Thoracic aorta (tissue), 2 donors: ENCODE measurements around the gene ODAD3. TPM values are rescaled to one million over a fixed set of nuclear protein-coding genes. Genes with fewer than 3 reads are reported as not detected.
"Not testable (repeated sequence)": the region's sequence is repeated elsewhere in the genome, so short reads cannot be mapped to it uniquely, and the experiment has no call there.

Experiments
- ATAC-seq: fragments of 150-250 bp; one replicate; pipeline ENCODE4 v1.8.0; 2017; ENCODE audit warnings: low read depth; ENCODE audit not compliant: insufficient number of reproducible peaks, low FRiP score
- DNase-seq: peaks from one replicate; pipeline ENCODE4 v3.0.0-alpha.2; 2020; ENCODE audit warnings: low spot score
- H3K27ac ChIP-seq, 2 donors: fragments of 200-600 bp; sonication (generic); 1 replicate in 1 of 2; 2 replicates in 1 of 2; pipeline ENCODE4 v1.5.1; 2016; ENCODE audit warnings: mild to moderate bottlenecking in 2 of 2, moderate library complexity in 2 of 2
- H3K27me3 ChIP-seq: fragments of 200-600 bp; sonication (generic); replicated peaks from 2 replicates; pipeline ENCODE4 v1.6.0; 2016; ENCODE audit warnings: mild to moderate bottlenecking; ENCODE audit not compliant: insufficient read depth
- H3K36me3 ChIP-seq: fragments of 200-600 bp; sonication (generic); one replicate; pipeline ENCODE4 v1.5.1; 2016
- H3K4me1 ChIP-seq, 2 donors: fragments of 200-600 bp; sonication (generic); 1 replicate in 1 of 2; 2 replicates in 1 of 2; pipeline versions ENCODE4 v1.5.1 to v1.6.0; 2016; ENCODE audit warnings: low read depth in 2 of 2, mild to moderate bottlenecking in 1 of 2; ENCODE audit not compliant: control insufficient read depth in 1 of 2
- H3K4me3 ChIP-seq: fragments of 200-600 bp; sonication (generic); 2 replicates; pipeline ENCODE4 v1.5.1; 2016; ENCODE audit warnings: mild to moderate bottlenecking
- H3K9me3 ChIP-seq: fragments of 200-600 bp; sonication (generic); 2 replicates; pipeline ENCODE4 v1.5.1; 2016
- CTCF ChIP-seq: fragments of 200-600 bp; sonication (generic); IDR thresholded peaks from one replicate; pipeline ENCODE4 v1.5.1; 2019; ENCODE audit warnings: antibody characterized with exemption
- total RNA-seq, 2 donors: library from RNA; depleted of rRNA; stranded (reverse); fragments of >200 nt; gene quantifications; one replicate each; pipeline versions ENCODE4 v1.1.0 to v1.2.3, GENCODE V29; 2016

Gene ODAD3
- total RNA-seq, 2 donors from 2014 or later: 0.35 to 2.0 TPM

DNA sequence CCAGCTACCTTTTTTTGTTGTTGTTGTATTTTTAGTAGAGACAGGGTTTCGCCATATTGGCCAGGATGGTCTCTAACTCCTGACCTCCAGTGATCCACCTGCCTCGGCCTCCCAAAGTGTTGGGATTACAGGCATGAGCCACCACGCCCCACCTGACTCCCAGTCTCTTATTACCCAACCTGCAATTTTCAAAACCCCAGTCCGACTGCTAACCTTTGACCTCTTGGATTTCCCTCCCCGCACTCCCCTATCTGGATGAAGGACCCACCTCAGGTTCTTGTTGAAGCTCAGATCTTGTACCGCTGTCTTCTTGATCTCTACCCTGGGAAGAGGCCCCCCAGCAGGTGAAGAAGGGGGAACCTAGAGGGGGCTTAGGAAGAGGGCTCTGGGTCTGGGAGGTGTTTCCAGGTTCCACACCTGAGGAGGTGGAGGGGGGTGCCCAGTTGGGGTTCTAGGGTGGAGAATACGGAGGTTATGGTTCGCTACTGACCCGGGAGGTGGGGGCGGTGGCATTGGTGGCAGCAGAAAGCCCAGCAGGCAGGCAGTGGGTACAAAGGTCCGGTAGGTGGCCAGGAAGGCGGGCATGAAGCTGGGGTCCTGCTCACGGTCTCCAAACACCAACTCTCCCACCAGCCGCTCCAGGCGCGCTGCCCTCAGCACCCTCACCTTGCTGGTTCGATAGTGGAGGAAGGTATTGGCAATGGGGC lies 18.4 kb downstream of the ODAD3 start:
- H3K27ac ChIP-seq: no peak overlapping the region
- peaks cover 6 to 26% of the 10 kb centered on the region in 2 donors for H3K4me1 ChIP-seq
- H3K36me3 ChIP-seq: no peaks in the 10 kb centered on the region
- H3K27me3 ChIP-seq: peaks cover 7% of the 10 kb centered on the region
- no peaks in the 10 kb centered on the region for H3K9me3 ChIP-seq
- no peak for TF ChIP-seq CTCF
- H3K4me3 ChIP-seq: no peak overlapping the region
- ATAC-seq: no peak
- DNase-seq: no peak

DNA sequence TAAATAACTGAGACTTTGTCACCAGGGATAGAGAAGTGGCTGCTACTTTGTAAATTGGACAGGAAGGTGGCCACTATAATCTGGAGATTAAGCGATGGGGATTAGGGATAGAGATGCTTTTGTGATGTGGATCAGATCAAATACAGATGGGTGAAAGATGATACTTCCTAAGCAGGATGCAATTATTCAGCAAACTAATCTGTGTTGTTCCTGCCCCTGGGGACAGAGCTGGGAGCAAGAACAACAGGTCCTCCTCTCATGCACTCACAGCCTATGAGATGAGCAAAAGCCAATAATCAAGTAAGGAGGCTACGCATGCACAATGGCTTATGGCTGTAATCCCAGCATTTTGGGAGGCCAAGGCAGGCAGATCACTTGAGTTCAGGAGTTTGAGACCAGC lies 20.4 kb downstream of the ODAD3 start:
- no peaks in the 10 kb centered on the region for H3K27me3 ChIP-seq
- no peak for TF ChIP-seq CTCF
- peaks cover 0 to 11% of the 10 kb centered on the region in 2 donors for H3K4me1 ChIP-seq
- no peak overlapping the region for H3K27ac ChIP-seq
- no peak for ATAC-seq
- H3K4me3 ChIP-seq: no peak overlapping the region
- no peaks in the 10 kb centered on the region for H3K9me3 ChIP-seq
- DNase-seq: no peak
- no peaks in the 10 kb centered on the region for H3K36me3 ChIP-seq

DNA sequence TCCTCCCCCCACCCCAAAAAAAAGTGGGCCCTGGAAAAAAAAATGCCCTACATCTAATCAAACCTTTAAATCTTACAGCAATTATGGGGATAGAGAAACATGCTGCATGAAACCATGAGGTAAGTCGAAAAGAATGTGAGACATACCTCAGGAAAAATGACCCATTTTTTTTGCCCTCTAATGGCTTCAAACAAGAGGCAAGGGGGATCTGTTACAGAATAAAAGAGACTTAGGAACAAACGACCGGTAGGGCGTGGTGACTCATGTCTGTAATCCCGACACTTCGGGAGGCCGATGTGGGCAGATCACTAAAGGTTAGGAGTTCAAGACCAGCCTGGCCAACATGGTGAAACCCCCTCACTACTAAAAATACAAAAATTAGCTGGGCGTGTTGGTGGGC lies 24.2 kb downstream of the ODAD3 start:
- no peaks in the 10 kb centered on the region for H3K9me3 ChIP-seq
- H3K27me3 ChIP-seq: no peaks in the 10 kb centered on the region
- no peak overlapping the region for H3K27ac ChIP-seq
- no peak for DNase-seq
- no peaks in the 10 kb centered on the region for H3K36me3 ChIP-seq
- H3K4me1 ChIP-seq: no peaks in the 10 kb centered on the region
- no peak for TF ChIP-seq CTCF
- no peak overlapping the region for H3K4me3 ChIP-seq
- no peak for ATAC-seq

- H3K9me3 ChIP-seq: no peaks in the 10 kb centered on the region
- no peak for TF ChIP-seq CTCF
- no peak overlapping the region for H3K27ac ChIP-seq
- H3K4me3 ChIP-seq: no peak overlapping the region
- H3K36me3 ChIP-seq: no peaks in the 10 kb centered on the region
- H3K27me3 ChIP-seq: no peaks in the 10 kb centered on the region
- DNase-seq (no peak), ATAC-seq (no peak)
- H3K4me1 ChIP-seq: no peaks in the 10 kb centered on the region
These were observed 26.3 kb downstream of the ODAD3 start for GRCh38 chr19:11408591-11408990.

GRCh38 chr19:11406703-11407236 lies 28.2 kb downstream of the ODAD3 start:
- not testable (repeated sequence) for ATAC-seq, H3K27me3 ChIP-seq, H3K4me3 ChIP-seq

More at GRCh38 chr19:11406703-11407236, 28.2 kb downstream of the ODAD3 start:
- H3K9me3 ChIP-seq, H3K27ac ChIP-seq, H3K4me1 ChIP-seq, H3K36me3 ChIP-seq, DNase-seq: not testable (repeated sequence)
